Kidney epithelial cell (primary cell): Measurements from ENCODE around the gene QKI. TPM values are rescaled to one million over a fixed set of nuclear protein-coding genes. Genes with fewer than 3 reads are reported as not detected.

Experiments
- DNase-seq: peaks from one replicate; pipeline ENCODE4 v3.0.0-alpha.2; 2010; ENCODE audit warnings: low read depth
- H3K27me3 ChIP-seq: 2 replicates; pipeline ENCODE4 v1.6.0; 2011; ENCODE audit warnings: low read length; ENCODE audit not compliant: control insufficient read depth, insufficient read depth
- H3K36me3 ChIP-seq: 2 replicates; pipeline ENCODE4 v1.5.1; 2011; ENCODE audit warnings: low read length; ENCODE audit not compliant: control insufficient read depth, insufficient read depth
- H3K4me3 ChIP-seq: 2 replicates; pipeline ENCODE4 v1.5.1; 2011; ENCODE audit warnings: low read depth, mild to moderate bottlenecking, control low read depth, low read length
- total RNA-seq: library from RNA; depleted of rRNA; stranded (reverse); fragments of >200 nt; gene quantifications from 2 replicates; pipeline ENCODE4 v1.2.3, GENCODE V29; 2015
- TF ChIP-seq, protein P1 (sequence below): IDR thresholded peaks from 2 replicates; pipeline ENCODE4 v1.5.1; 2011; ENCODE audit warnings: mild to moderate bottlenecking, moderate library complexity, low read length, control low read depth, inconsistent platforms; ENCODE audit not compliant: insufficient read depth, poor library complexity, severe bottlenecking

The QKI gene
- total RNA-seq, 1 donor from 2014 or later: 173 TPM

DNA sequence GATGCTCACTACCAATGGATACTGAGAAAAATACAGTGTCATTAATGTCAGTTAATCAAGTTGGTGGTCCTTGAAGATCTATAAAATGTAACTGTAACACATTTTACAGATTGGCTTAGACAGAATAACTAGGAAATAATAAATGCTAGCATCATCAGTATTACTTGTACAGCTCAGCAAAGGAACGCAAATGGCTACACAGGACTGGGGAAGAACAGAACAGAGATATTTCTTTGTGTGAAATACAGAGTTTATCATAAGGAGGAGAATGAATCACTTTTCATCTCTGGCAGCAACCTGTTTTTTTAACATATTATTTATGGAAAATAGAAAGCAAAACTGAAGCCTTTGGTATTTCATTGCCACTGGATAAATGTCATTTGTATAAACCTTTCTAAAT lies 8.2 kb upstream of the QKI start:
- no peak for DNase-seq
- Histone ChIP-seq H3K4me3 (no peak overlapping the region), H3K36me3 (no peaks in the 10 kb centered on the region), H3K27me3 (no peaks in the 10 kb centered on the region)
- TF ChIP-seq, protein P1, sequence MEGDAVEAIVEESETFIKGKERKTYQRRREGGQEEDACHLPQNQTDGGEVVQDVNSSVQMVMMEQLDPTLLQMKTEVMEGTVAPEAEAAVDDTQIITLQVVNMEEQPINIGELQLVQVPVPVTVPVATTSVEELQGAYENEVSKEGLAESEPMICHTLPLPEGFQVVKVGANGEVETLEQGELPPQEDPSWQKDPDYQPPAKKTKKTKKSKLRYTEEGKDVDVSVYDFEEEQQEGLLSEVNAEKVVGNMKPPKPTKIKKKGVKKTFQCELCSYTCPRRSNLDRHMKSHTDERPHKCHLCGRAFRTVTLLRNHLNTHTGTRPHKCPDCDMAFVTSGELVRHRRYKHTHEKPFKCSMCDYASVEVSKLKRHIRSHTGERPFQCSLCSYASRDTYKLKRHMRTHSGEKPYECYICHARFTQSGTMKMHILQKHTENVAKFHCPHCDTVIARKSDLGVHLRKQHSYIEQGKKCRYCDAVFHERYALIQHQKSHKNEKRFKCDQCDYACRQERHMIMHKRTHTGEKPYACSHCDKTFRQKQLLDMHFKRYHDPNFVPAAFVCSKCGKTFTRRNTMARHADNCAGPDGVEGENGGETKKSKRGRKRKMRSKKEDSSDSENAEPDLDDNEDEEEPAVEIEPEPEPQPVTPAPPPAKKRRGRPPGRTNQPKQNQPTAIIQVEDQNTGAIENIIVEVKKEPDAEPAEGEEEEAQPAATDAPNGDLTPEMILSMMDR: no peak

DNA sequence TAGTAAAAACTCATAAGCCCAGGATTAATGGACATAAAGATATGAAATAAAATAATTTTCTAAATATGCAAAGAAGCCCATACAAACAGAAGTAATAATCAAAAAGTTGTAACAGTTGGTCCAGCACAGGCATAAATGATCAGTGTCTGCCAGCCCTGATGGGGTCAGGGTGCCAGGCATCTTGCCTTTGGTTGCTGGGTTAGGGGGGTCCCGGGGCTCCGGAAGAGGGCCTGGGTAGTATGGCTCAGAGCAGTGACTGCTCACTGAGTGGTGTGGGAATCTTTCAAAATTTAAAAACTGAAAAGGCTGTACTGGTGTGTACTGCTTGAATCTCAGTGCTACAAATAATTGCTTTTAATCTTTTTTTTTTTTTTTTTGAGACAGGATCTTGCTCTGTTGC lies 7.7 kb upstream of the QKI start:
- no peak for DNase-seq
- Histone ChIP-seq H3K4me3 (no peak overlapping the region), H3K27me3 (no peaks in the 10 kb centered on the region), H3K36me3 (no peaks in the 10 kb centered on the region)
- TF ChIP-seq, protein P1: no peak

DNA sequence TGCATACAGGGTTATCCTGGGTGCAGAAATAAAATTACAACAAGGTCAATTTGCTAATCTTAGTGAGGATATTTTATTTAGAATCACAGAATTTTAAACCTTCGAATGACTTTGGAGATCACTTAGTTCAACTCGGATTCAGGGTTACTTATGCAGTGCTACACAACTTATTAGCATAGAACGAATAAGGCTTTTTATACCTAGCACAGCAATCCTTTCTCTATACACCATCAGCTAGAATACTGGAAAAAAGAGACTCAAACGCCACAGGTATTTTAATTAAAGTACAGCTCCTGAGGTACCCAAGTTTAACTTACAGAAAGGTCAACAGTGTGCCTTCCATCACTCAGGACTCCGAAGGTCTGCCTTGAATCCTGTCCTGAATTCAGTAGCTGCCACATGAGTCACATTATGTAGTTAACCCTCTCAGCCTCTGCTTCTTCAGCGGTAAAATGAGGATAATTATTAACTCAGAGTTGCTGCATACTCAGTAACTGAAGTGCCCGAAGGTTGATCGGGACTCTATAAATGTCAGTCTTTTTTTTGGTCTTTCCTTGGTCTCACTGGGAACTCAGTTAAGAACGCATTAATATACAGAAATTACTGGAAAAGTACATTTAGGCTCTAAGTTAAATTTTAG lies 6.0 kb upstream of the QKI start:
- TF ChIP-seq, protein P1: no peak
- peak; percentile 91 for DNase-seq
- no peaks in the 10 kb centered on the region for H3K36me3 ChIP-seq
- H3K27me3 ChIP-seq: no peaks in the 10 kb centered on the region
- H3K4me3 ChIP-seq: no peak overlapping the region

DNA sequence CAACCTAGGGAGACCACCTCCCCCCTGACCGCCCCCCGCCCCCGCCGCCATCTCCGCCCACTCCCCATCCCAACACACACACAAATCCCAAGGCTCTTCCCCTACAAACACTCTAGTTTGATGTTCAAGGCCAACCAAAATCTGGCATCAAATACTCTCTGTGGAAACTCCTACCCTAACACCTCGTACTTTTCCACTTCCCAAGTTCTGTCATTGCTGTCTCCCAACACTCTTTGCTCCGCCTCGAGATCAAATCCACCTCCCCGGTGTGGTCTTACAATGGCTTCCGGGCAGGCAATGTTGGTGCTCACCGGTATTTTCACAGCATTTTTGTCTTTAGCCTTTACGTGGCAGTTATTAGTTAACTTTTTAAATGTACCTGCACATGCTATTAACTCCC lies 4.8 kb upstream of the QKI start:
- H3K27me3 ChIP-seq: no peaks in the 10 kb centered on the region
- DNase-seq: no peak

DNA sequence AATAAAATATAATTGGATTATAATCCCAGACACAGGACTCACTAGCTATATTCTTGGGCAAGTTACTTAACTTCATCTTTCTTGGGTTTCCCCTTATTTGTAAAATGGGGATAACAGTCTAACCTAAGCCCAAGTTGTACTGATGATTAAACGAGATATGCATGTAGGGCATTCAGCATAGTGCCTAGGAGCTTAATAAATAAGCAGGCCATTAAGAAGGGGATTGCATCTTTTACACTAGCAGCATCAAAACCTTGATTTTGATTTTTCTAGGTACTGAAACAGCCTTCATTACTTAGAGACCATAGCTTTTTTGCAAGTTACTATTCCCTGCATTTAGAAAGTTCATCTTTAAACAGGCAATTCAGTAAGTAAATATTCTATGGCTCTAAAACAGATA lies 2.2 kb upstream of the QKI start:
- DNase-seq: no peak
- Histone ChIP-seq H3K36me3 (no peaks in the 10 kb centered on the region), H3K27me3 (no peaks in the 10 kb centered on the region), H3K4me3 (peak overlapping the region; percentile 97)
- TF ChIP-seq, protein P1: no peak

More for the DNA sequence above, 4.8 kb upstream of the QKI start:
- no peaks in the 10 kb centered on the region for H3K36me3 ChIP-seq
- TF ChIP-seq, protein P1: no peak
- H3K4me3 ChIP-seq: no peak overlapping the region

DNA sequence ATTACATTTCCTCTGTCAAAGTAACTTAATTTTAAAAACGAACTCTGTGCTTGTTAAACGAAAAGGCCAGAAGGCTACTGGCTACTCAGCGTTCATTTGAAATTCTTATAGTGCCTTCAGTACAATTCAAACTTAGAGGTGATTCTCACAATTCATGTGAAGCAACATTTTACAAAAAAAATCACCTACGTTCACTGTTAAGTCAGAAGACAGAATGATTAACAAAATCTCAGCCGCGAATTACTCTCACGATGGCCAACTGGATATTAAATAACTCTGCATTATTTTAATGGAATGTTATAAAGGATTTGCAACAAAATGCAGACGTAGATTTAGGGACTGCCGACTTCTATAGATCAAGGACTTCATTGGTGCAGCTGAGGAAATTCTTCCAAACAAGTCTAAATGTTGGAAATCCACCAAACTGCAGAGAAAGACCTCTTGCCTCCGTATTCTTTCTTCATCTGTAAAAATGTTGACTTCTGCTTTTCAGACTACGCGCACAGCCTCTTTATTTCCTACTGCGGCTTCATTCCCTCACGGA lies 1.6 kb upstream of the QKI start:
- peak overlapping the region; percentile 97 for H3K4me3 ChIP-seq

More for the DNA sequence above, 1.6 kb upstream of the QKI start:
- no peaks in the 10 kb centered on the region for H3K27me3 ChIP-seq
- no peaks in the 10 kb centered on the region for H3K36me3 ChIP-seq
- TF ChIP-seq, protein P1: no peak
- DNase-seq: no peak
